Amygdala (tissue), 56 donors: Measurements from ENCODE around the gene KCNIP4.
"Not testable (repeated sequence)": the region's sequence is repeated elsewhere in the genome, so short reads cannot be mapped to it uniquely, and the experiment has no call there.

Experiments used
- DNase-seq, 56 donors: peaks; one replicate each; lab custom pipeline; 2025; lab: John Stamatoyannopoulos, UW

KCNIP4 gene

DNA sequence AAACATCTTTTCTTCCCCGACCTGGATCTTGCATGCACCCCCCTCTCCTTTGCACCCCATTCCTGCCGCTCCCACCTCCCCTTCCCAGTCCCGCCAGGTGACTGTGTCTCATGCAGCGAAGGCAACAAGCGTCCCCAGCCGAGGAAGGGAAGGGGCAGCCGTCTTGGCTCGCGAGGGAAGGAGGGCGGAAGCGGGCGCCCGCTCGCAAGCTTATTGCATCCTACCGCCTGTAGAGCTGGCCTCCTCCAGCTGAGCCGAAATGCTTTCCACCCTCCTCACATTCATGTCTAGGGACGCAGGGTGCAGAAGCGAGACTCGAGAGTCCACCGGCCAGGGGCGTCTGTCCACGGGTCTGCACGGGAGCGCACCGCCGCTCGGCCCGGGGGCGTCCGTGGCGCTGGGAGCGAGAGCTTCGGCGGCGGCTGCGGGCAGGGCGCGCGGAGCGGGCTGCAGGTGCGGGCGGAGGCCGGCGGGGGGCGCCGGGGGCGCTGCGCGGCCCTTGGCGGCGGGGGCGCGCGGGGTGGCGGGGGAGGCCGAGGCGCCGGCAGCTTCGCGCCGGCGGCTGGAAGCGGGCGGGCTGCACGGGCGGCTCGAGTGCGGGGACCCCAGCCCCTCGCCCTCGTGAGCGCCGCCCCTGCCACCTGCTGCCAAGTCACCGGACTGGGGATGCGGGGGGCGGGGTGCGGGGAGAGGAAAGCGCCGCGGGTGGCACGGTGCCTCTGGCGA lies at the start of gene KCNIP4:
KCNIP4 (minus strand) TSS at position 426 of the 726 bp plus-strand sequence.
- peak in 20 of 56 donors; percentile 2 to 44 (median 22) for DNase-seq

DNA sequence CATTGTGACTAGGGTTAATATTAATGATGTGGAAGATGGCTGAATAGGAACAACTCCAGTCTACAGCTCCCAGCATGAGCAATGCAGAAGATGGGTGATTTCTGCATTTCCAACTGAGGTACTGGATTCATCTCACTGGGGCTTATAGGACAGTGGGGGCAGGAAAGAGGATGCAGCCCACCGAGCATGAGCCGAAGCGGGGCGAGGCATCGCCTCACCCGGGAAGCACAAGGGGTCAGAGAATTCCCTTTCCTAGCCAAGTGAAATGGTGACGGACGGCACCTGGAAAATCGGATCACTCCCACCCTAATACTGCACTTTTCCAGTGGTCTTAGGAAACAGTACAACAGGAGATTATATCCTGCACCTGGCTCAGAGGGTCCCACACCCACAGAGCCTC lies 48.0 kb upstream of the KCNIP4 start:
- not testable (repeated sequence) for DNase-seq

DNA sequence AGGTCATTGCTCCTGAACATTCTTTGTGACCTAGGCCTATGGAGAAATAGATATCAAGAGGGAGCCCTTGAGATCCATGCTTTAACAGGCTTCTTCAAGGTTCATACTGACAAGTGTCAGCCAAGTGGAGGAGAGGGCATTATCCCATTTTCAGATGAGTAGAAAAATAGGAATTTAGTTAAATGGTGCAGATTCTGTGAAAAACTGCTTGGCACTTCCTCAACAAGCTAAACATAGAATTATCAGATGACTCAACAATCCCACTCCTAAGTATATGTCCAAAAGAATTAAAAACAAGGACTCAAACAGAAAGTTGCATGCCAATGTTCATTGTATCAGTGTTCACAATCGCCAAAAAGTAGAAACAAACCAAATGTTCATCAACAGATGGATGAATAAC lies 43.8 kb upstream of the KCNIP4 start:
- no peak for DNase-seq

DNA sequence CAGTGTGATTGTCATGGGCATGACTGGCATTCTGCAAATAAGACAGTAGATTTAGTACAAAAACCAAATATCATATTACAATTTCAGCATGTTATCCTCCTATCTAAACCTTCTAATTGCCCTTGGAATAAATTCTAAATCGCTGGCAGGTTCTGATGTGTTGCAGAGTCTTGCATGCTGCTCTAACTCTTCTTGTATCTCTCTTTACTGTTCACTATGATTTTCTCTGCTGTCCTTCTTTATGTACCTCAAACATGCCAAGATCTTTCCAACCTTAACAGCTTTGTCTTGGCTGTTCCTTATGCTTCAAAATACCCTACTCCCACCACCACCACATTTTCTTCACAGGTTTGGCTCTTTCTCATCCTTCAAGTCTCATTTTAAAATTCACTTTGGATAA lies 43.0 kb upstream of the KCNIP4 start:
- no peak for DNase-seq

DNA sequence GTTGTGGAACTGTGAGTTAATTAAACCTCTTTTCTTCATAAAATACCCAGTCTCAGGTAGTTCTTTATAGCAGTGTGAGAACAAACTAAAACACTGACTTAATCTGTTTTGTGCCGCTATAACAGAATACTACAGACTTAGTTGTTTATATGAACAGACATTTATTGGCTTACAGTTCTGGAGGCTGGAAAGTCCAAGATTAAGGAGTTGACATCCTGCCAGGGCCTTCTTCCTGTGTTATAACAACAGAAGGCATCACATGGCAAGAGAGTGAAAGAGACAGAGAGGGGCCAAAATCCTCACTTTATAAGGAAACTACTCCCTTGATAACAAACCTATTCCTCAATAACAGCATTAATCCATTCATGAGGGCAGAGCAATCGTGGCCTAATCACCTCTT lies 42.5 kb upstream of the KCNIP4 start:
- DNase-seq: no peak

DNA sequence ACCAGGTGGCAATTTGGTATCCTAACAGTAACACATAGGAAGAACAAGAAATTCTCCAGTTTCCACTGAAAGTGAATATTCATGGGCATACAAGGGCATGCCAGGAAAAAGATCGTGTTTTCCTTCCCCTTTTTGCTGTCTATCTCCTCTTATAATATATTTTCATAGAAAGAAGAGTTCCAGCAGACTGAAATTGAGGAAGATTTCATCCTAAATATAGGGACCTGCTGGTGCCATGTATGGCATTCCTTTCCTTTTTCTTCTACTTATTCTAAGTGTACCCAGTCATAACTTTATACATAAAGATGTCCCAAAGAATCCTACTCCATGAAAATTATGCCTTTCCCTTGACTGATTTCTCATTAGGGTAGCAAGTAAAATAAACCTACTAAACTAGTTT lies 40.8 kb upstream of the KCNIP4 start:
- no peak for DNase-seq

GRCh38 chr4:21986307-21986706 lies 37.7 kb upstream of the KCNIP4 start:
- DNase-seq: peak in 5 of 56 donors; percentile 1 to 28 (median 2)

- DNase-seq: no peak
Observed at GRCh38 chr4:21982087-21982486, 33.5 kb upstream of the KCNIP4 start.

GRCh38 chr4:21979196-21979595 lies 30.6 kb upstream of the KCNIP4 start:
- DNase-seq: no peak

DNA sequence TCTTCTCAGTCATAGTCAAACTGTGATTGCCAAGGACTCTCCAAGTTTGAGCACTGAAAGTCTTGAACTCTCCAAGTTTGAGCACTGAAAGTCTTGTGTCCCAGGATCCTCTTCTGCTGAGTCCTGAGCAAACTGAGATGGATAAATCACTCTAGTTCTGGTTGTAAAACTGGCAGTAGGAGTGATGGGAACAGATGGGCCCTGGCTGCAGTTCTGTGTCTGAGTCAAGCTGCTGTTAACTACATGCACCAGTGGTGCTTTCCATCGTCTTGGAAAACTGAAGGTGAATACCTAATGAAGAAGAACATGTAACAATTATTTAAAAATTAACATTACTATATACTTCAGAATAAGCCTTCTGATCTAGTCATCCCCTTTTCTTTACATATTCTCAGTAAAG lies 27.6 kb upstream of the KCNIP4 start:
- DNase-seq: no peak

GRCh38 chr4:21973850-21974249 lies 25.3 kb upstream of the KCNIP4 start:
- no peak for DNase-seq

DNA sequence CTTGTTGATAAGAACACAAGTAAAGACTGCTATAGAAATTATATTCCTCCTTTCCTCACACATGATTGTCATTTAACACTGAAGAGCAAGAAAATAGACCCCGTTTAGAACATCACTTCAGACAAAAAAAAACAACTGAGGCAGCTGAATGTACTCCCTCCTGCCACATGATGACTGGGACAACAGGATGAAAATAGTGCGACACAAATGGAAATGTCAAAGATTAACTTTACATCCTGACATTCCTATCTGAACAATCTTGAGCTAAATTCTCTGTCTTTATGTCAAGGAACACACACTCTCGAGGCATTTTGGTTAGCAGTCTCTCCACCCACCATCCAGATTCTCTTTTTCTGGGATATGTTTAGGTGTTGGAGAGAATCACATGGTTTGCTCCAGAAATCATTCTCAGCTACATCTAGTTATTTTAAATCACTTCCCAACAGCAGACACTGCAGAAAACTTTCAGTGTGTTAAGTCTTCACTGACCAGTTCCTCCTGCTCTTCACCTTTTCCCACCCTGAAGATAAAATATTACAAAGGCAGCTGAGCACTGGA lies 16.3 kb upstream of the KCNIP4 start:
- DNase-seq: peak in 2 of 56 donors; percentile 4 to 20

DNA sequence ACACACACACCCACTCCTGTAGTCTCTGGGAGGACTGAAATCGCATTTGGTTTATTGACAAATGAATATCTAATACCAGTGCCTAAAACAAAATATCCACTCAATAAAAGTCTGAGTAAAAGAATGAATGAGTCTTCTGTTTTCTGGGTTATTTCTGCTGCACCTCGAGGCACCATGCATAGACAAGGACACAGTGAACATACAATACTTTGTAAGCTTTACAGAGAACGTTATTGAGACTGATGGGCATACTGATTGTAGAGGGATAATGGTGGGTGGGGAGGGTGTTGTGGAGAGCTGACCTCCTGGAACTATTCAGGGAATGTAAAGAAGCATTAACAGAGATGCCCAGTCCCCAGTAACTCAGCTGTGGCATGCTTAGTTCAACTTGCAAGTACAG lies 14.1 kb upstream of the KCNIP4 start:
- DNase-seq: no peak

GRCh38 chr4:21960793-21961192 lies 12.2 kb upstream of the KCNIP4 start:
- no peak for DNase-seq

GRCh38 chr4:21954916-21955315 lies 6.3 kb upstream of the KCNIP4 start:
- no peak for DNase-seq

DNA sequence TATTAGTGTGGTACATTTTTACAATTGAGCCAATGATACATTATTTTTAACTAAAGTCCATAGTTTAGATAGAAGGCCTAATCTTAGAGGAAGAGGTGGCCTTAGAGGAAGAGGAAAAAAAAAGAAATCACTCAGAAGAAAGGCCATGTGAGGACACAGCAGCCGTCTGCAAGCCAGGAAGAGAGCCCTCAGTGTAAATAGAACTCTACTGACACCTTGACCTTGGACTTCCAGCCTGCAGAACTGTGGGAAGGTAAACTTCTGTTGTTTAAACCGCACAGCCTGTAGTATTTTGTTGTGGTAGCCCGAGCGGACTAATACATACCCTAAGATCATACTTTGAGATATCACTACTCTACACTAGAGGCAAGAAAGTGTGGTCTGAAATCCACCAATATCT lies 5.1 kb upstream of the KCNIP4 start:
- no peak for DNase-seq

- no peak for DNase-seq
Observed at GRCh38 chr4:21952549-21952948, 4.0 kb upstream of the KCNIP4 start.

GRCh38 chr4:21949073-21949457 lies 493 bp upstream of the KCNIP4 start:
- peak in 14 of 56 donors; percentile 3 to 33 (median 11) for DNase-seq

- peak in 2 of 56 donors; percentile 3 to 44 for DNase-seq
Observed at GRCh38 chr4:21947791-21948346, 703 bp downstream of the KCNIP4 start.

- DNase-seq: no peak
Observed at GRCh38 chr4:21946858-21947257, 1.7 kb downstream of the KCNIP4 start.

DNA sequence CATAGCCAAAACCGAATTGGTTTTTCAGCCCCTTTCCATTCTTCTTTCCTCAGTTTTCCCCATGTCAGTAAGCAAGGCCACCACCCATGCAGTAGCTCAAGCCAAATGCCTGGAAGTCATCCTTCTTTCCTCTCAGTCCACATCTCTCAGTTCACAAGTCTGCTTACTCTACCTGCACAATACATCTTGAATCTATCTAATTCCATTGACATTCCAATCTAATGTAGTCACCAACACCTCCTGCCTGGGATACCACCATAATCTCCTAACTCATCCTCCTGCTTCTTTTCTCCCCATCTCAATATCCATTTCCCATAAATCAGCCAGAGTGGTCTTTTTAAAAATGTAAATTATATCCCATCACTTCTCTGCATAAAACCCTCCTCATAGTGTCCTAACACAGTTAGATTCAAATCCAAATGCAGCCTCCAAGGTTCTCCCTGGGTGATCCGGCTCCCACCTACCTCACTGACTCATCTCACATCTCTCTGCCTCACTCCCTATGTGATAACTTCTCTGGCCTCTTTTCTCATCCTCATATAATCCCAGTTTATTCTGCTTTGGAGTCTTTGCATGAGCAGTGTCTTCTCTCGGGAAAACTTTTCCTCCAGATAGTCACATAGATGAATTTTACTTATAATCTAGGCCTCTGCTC lies 26.9 kb downstream of the KCNIP4 start:
- no peak for DNase-seq

DNA sequence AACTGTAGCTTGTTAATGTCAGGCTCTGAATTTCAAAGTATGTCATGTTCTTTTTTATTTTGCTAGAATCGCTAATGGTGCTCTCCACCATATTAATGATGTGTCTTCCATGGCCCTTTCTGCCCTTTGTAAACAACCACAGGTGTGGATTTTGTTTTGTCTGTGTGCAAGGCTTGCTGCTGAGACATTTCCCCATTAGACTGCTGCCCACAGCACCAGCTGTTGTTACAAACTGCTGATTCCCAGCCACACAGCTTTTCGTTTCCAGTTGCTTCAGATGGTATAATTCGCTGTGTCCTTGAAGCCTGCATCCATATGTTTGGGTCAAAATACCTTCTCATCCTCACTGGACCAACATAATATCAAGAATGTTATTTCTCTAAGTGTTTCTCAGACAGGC lies 32.8 kb downstream of the KCNIP4 start:
- peak in 2 of 56 donors; percentile 0 to 2 for DNase-seq
